ENCODE results near the gene ALDH3B2.
"Not testable (repeated sequence)": the region's sequence is repeated elsewhere in the genome, so short reads cannot be mapped to it uniquely, and the experiment has no call there.

Gene ALDH3B2

GRCh38 chr11:67674442-67674871, at the start of gene ALDH3B2:
ALDH3B2 (minus strand) TSS chr11:67674623; CDS start chr11:67666935, 7,688 bp downstream.
- DNase-seq (ENCODE audit: low read depth in 1 of 2, low spot score in 1 of 2) = no peak

GRCh38 chr11:67723036-67723435, 48.6 kb upstream of the ALDH3B2 start:
- DNase-seq (ENCODE audit: low read depth in 1 of 2, low spot score in 1 of 2) = not testable (repeated sequence)

GRCh38 chr11:67716226-67716625, 41.8 kb upstream of the ALDH3B2 start:
- DNase-seq (ENCODE audit: low read depth in 1 of 2, low spot score in 1 of 2) = not testable (repeated sequence)

GRCh38 chr11:67715801-67716200, 41.4 kb upstream of the ALDH3B2 start:
- not testable (repeated sequence) for DNase-seq (ENCODE audit: low read depth in 1 of 2, low spot score in 1 of 2)

- DNase-seq (ENCODE audit: low read depth in 1 of 2, low spot score in 1 of 2) = peak; percentile 19 to 44
Measured at GRCh38 chr11:67713892-67714509, 39.6 kb upstream of the ALDH3B2 start.

- DNase-seq (ENCODE audit: low read depth in 1 of 2, low spot score in 1 of 2) = not testable (repeated sequence)
Measured at GRCh38 chr11:67711676-67712075, 37.3 kb upstream of the ALDH3B2 start.

GRCh38 chr11:67711212-67711611, 36.8 kb upstream of the ALDH3B2 start:
- not testable (repeated sequence) for DNase-seq (ENCODE audit: low read depth in 1 of 2, low spot score in 1 of 2)

- not testable (repeated sequence) for DNase-seq (ENCODE audit: low read depth in 1 of 2, low spot score in 1 of 2)
Measured at GRCh38 chr11:67709806-67710205, 35.4 kb upstream of the ALDH3B2 start.

GRCh38 chr11:67705264-67705663, 30.8 kb upstream of the ALDH3B2 start:
- DNase-seq (ENCODE audit: low read depth in 1 of 2, low spot score in 1 of 2) = no peak

- no peak for DNase-seq (ENCODE audit: low read depth in 1 of 2, low spot score in 1 of 2)
Measured at GRCh38 chr11:67704524-67704923, 30.1 kb upstream of the ALDH3B2 start.

GRCh38 chr11:67703709-67704108, 29.3 kb upstream of the ALDH3B2 start:
- DNase-seq (ENCODE audit: low read depth in 1 of 2, low spot score in 1 of 2) = not testable (repeated sequence)

GRCh38 chr11:67700548-67701262, 26.3 kb upstream of the ALDH3B2 start:
- DNase-seq (ENCODE audit: low read depth in 1 of 2, low spot score in 1 of 2) = no peak

GRCh38 chr11:67700141-67700540, 25.7 kb upstream of the ALDH3B2 start:
- DNase-seq (ENCODE audit: low read depth in 1 of 2, low spot score in 1 of 2) = no peak

GRCh38 chr11:67699521-67699920, 25.1 kb upstream of the ALDH3B2 start:
- DNase-seq (ENCODE audit: low read depth in 1 of 2, low spot score in 1 of 2) = no peak

GRCh38 chr11:67698247-67698646, 23.8 kb upstream of the ALDH3B2 start:
- no peak for DNase-seq (ENCODE audit: low read depth in 1 of 2, low spot score in 1 of 2)

GRCh38 chr11:67697846-67698245, 23.4 kb upstream of the ALDH3B2 start:
- DNase-seq (ENCODE audit: low read depth in 1 of 2, low spot score in 1 of 2) = no peak

GRCh38 chr11:67696998-67697397, 22.6 kb upstream of the ALDH3B2 start:
- no peak for DNase-seq (ENCODE audit: low read depth in 1 of 2, low spot score in 1 of 2)

GRCh38 chr11:67695606-67696005, 21.2 kb upstream of the ALDH3B2 start:
- DNase-seq (ENCODE audit: low read depth in 1 of 2, low spot score in 1 of 2) = no peak

GRCh38 chr11:67694875-67695555, 20.6 kb upstream of the ALDH3B2 start:
- DNase-seq (ENCODE audit: low read depth in 1 of 2, low spot score in 1 of 2) = no peak

- no peak for DNase-seq (ENCODE audit: low read depth in 1 of 2, low spot score in 1 of 2)
Measured at GRCh38 chr11:67691149-67691548, 16.7 kb upstream of the ALDH3B2 start.

GRCh38 chr11:67689178-67689577, 14.8 kb upstream of the ALDH3B2 start:
- no peak for DNase-seq (ENCODE audit: low read depth in 1 of 2, low spot score in 1 of 2)

- DNase-seq (ENCODE audit: low read depth in 1 of 2, low spot score in 1 of 2) = no peak
Measured at GRCh38 chr11:67687986-67688385, 13.6 kb upstream of the ALDH3B2 start.
